ENCODE results near the gene VRK1.

DNA sequence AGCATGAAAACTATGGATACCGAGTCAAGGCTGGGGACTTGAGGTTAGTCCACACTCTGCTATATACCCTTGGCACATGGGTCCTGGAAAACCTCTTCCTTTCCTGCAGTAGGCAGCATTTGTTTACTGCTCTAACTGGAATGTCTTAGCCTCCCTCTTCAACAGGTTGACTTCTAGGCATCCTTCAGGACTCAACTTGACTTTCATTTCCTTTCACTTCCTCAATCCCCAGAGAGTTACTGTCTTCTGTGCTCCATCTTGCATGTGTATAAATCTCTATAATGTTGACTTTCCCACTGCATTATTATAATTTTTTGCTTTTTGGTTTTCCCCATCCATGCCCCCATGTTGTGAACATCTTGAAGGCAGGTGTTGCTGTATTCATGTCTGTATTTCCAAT, 107.9 kb downstream of the VRK1 start:
- no peak for TF ChIP-seq POLR2AphosphoS5 (IDR thresholded peaks at IDR 0.05)
- TF ChIP-seq, protein P1, sequence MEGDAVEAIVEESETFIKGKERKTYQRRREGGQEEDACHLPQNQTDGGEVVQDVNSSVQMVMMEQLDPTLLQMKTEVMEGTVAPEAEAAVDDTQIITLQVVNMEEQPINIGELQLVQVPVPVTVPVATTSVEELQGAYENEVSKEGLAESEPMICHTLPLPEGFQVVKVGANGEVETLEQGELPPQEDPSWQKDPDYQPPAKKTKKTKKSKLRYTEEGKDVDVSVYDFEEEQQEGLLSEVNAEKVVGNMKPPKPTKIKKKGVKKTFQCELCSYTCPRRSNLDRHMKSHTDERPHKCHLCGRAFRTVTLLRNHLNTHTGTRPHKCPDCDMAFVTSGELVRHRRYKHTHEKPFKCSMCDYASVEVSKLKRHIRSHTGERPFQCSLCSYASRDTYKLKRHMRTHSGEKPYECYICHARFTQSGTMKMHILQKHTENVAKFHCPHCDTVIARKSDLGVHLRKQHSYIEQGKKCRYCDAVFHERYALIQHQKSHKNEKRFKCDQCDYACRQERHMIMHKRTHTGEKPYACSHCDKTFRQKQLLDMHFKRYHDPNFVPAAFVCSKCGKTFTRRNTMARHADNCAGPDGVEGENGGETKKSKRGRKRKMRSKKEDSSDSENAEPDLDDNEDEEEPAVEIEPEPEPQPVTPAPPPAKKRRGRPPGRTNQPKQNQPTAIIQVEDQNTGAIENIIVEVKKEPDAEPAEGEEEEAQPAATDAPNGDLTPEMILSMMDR (IDR thresholded peaks at IDR 0.05) = no peak

Data from upper lobe of left lung (tissue), 4 donors.